HG03520 (cell line): ENCODE results near the gene NDUFS7.

Source experiments
- ATAC-seq: cut with Tn5 transposase; IDR thresholded peaks from one replicate; pipeline ENCODE4 v1.9.1; 2021; ENCODE audit warnings: mild to moderate bottlenecking, moderate library complexity; ENCODE audit not compliant: unreplicated experiment

Gene NDUFS7

GRCh38 chr19:1399745-1400144 lies 16.0 kb downstream of the NDUFS7 start:
- ATAC-seq: no peak

GRCh38 chr19:1400281-1401137 lies 16.8 kb downstream of the NDUFS7 start:
- no peak for ATAC-seq

- no peak for ATAC-seq
Measured at GRCh38 chr19:1401138-1401888, 17.6 kb downstream of the NDUFS7 start, which contains the start of gene GAMT. Gene GAMT (minus strand): TSS chr19:1401542. CDS start chr19:1401476, 66 bp downstream.

- no peak for ATAC-seq
Measured at GRCh38 chr19:1401889-1402217, 18.1 kb downstream of the NDUFS7 start.

- ATAC-seq: no peak
Measured at GRCh38 chr19:1402411-1403070, 18.8 kb downstream of the NDUFS7 start.

GRCh38 chr19:1406774-1407527 lies 23.2 kb downstream of the NDUFS7 start:
- ATAC-seq: peak; percentile 68

GRCh38 chr19:1407528-1408299 lies 24.0 kb downstream of the NDUFS7 start, which contains the start of gene DAZAP1:
Gene DAZAP1 (plus strand): TSS chr19:1407586. CDS start chr19:1407774, 188 bp downstream.
- peak; percentile 3 for ATAC-seq

GRCh38 chr19:1408300-1409203 lies 24.8 kb downstream of the NDUFS7 start:
- ATAC-seq: no peak

- no peak for ATAC-seq
Measured at GRCh38 chr19:1409204-1410005, 25.7 kb downstream of the NDUFS7 start.

GRCh38 chr19:1410136-1410786 lies 26.6 kb downstream of the NDUFS7 start:
- ATAC-seq: no peak

- ATAC-seq: no peak
Measured at GRCh38 chr19:1410789-1411188, 27.1 kb downstream of the NDUFS7 start.

GRCh38 chr19:1411255-1412191 lies 27.8 kb downstream of the NDUFS7 start:
- ATAC-seq: no peak

- ATAC-seq: no peak
Measured at GRCh38 chr19:1412323-1412923, 28.7 kb downstream of the NDUFS7 start.

GRCh38 chr19:1412995-1413800 lies 29.5 kb downstream of the NDUFS7 start:
- ATAC-seq: no peak
